K562 (cell line): Measurements from ENCODE around the gene MBLAC2. TPM values are rescaled to one million over a fixed set of nuclear protein-coding genes. Genes with fewer than 3 reads are reported as not detected.

Source experiments
- EP400 ChIP-seq: fragments of 450-650 bp; IDR thresholded peaks from 2 replicates; pipeline ENCODE4 v1.6.1; 2017; ENCODE audit warnings: antibody characterized with exemption, mild to moderate bottlenecking, moderate library complexity
- HMG20A ChIP-seq: fragments of 450-650 bp; formaldehyde crosslinking; conservative IDR thresholded peaks from 2 replicates; pipeline ENCODE4 v1.4.0; 2020; ENCODE audit warnings: mild to moderate bottlenecking, mixed read lengths
- ILK ChIP-seq: fragments of 450-650 bp; IDR thresholded peaks from 2 replicates; pipeline ENCODE4 v1.6.1; 2016; ENCODE audit warnings: missing genetic modification characterization, low read depth, mild to moderate bottlenecking, missing compliant biosample characterization, moderate library complexity, borderline replicate concordance
- MYNN ChIP-seq, 2 experiments: sonication (generic); formaldehyde crosslinking in 1 of 2; IDR thresholded peaks; 2 replicates each; pipeline versions ENCODE4 v1.5.0 to v1.6.1; 2016 to 2020; ENCODE audit warnings: antibody characterized with exemption in 1 of 2, missing genetic modification reagents in 1 of 2
- NFRKB ChIP-seq: fragments of 450-650 bp; IDR thresholded peaks from 2 replicates; pipeline ENCODE4 v1.6.1; 2016; ENCODE audit warnings: low read depth
- polyA plus RNA-seq, 8 experiments: library from polyadenylated mRNA; depleted of rRNA in 4 of 8; stranded (reverse) in 5 of 8; unstranded in 3 of 8; fragments of >200 nt; fragmentation: Nextera tagmentation in 2 of 8; fragmentation: Illumina TruSeq in 1 of 8; extraction: Ambion mirVana in 2 of 8; extraction: Trizol in 1 of 8; gene quantifications; 2 replicates each; pipeline versions ENCODE4 v1.2.1 to v1.2.3, GENCODE V29; 2011 to 2014; ENCODE audit warnings: inconsistent platforms in 1 of 8, missing spikeins in 1 of 8
- total RNA-seq, 7 experiments: library from RNA; depleted of rRNA in 6 of 7; stranded (reverse); fragments of >200 nt in 6 of 7; fragmentation: Illumina TruSeq in 2 of 7; extraction: Trizol in 2 of 7; gene quantifications; 2 replicates each; pipeline versions ENCODE4 v1.2.1 to v1.2.3, GENCODE V29; 2011 to 2021; ENCODE audit warnings: low replicate concordance in 1 of 7
- TF ChIP-seq, protein P1 (sequence below): fragments of 450-650 bp; IDR thresholded peaks from 2 replicates; pipeline ENCODE4 v1.6.1; 2018; ENCODE audit not compliant: partially characterized antibody
- TF ChIP-seq, protein P2 (sequence below): fragments of 450-650 bp; formaldehyde crosslinking; IDR thresholded peaks from 2 replicates; pipeline ENCODE4 v1.4.0; 2020; ENCODE audit warnings: mild to moderate bottlenecking, mixed read lengths
- TF ChIP-seq, protein P3 (sequence below): fragments of 450-650 bp; formaldehyde crosslinking; IDR thresholded peaks from 2 replicates; pipeline ENCODE4 v1.4.0; 2020; ENCODE audit warnings: mild to moderate bottlenecking, moderate library complexity
- TF ChIP-seq, protein P4 (sequence below): sonication (generic); formaldehyde crosslinking; IDR thresholded peaks from 2 replicates; pipeline ENCODE4 v1.8.1; 2023; ENCODE audit warnings: mild to moderate bottlenecking, missing genetic modification reagents
- TF ChIP-seq, protein P5 (sequence below): fragments of 450-650 bp; IDR thresholded peaks from 2 replicates; pipeline ENCODE4 v1.6.1; 2016; ENCODE audit warnings: mild to moderate bottlenecking

The MBLAC2 gene
- total and polyA plus RNA-seq, 9 of the 15 experiments (the other 6 are each of a cell fraction or from before 2014, with no cell fraction given) = 2.4 to 13.1 (median 10.3) TPM

DNA sequence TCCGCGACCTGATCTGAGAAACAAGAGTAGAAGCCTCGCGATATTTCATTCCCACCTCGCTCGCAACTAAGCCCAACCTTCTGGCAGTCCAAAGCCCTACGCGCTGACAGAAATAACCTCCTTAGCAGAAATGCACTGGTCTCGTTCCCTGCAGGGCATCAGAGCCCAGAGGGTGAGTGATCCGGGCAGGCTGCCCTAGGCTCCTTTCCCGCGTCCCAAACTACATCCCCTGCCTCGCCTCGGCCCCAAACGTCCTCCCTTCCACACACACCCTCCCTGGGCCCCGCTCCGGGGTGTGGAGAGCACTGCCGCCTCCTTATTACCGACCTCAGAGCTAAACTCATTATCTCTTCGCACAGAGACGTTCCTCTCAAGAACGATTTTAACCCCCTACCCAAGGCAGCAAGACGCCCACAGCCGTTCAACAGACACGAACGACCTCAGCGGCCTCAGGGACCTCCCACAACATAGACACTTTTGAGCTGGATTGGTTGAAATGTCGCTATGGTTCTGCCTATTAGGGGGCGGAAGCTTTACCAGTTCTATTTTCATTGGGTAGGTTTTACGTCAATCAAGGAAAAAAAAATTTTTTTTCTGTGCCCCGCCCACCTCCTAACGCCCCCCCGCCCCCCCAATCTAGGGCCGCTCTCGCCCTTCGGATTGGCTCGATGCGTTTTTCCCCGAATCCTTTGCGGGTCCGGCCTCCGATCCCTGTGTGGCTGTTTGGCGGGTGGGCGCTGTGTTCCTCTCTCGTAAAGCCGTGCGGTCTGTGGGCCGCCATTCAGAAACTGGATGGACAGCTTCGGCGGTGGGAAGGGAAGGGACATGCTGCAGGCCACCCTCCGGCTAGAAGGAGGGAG lies 65.0 kb downstream of the MBLAC2 start, which contains the start of gene CETN3 (continued):
- TF ChIP-seq, protein P1, sequence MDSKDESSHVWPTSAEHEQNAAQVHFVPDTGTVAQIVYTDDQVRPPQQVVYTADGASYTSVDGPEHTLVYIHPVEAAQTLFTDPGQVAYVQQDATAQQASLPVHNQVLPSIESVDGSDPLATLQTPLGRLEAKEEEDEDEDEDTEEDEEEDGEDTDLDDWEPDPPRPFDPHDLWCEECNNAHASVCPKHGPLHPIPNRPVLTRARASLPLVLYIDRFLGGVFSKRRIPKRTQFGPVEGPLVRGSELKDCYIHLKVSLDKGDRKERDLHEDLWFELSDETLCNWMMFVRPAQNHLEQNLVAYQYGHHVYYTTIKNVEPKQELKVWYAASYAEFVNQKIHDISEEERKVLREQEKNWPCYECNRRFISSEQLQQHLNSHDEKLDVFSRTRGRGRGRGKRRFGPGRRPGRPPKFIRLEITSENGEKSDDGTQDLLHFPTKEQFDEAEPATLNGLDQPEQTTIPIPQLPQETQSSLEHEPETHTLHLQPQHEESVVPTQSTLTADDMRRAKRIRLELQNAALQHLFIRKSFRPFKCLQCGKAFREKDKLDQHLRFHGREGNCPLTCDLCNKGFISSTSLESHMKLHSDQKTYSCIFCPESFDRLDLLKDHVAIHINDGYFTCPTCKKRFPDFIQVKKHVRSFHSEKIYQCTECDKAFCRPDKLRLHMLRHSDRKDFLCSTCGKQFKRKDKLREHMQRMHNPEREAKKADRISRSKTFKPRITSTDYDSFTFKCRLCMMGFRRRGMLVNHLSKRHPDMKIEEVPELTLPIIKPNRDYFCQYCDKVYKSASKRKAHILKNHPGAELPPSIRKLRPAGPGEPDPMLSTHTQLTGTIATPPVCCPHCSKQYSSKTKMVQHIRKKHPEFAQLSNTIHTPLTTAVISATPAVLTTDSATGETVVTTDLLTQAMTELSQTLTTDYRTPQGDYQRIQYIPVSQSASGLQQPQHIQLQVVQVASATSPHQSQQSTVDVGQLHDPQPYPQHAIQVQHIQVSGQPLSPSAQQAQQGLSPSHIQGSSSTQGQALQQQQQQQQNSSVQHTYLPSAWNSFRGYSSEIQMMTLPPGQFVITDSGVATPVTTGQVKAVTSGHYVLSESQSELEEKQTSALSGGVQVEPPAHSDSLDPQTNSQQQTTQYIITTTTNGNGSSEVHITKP = peak; percentile 23
- TF ChIP-seq EP400 (peak; percentile 87), HMG20A (CRISPR knock-in tag) (no peak), ILK (no peak), NFRKB (peak; percentile 98), MYNN (IDR thresholded peaks at IDR 0.05) (no peak), MYNN (CRISPR knock-in tag; IDR thresholded peaks at IDR 0.05) (no peak)
- TF ChIP-seq, protein P2, sequence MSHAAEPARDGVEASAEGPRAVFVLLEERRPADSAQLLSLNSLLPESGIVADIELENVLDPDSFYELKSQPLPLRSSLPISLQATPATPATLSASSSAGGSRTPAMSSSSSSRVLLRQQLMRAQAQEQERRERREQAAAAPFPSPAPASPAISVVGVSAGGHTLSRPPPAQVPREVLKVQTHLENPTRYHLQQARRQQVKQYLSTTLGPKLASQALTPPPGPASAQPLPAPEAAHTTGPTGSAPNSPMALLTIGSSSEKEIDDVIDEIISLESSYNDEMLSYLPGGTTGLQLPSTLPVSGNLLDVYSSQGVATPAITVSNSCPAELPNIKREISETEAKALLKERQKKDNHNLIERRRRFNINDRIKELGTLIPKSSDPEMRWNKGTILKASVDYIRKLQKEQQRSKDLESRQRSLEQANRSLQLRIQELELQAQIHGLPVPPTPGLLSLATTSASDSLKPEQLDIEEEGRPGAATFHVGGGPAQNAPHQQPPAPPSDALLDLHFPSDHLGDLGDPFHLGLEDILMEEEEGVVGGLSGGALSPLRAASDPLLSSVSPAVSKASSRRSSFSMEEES (CRISPR knock-in tag) = 0 out of 2 replicates have a peak, but pooled peaks have one; percentile 9
- TF ChIP-seq, protein P3, sequence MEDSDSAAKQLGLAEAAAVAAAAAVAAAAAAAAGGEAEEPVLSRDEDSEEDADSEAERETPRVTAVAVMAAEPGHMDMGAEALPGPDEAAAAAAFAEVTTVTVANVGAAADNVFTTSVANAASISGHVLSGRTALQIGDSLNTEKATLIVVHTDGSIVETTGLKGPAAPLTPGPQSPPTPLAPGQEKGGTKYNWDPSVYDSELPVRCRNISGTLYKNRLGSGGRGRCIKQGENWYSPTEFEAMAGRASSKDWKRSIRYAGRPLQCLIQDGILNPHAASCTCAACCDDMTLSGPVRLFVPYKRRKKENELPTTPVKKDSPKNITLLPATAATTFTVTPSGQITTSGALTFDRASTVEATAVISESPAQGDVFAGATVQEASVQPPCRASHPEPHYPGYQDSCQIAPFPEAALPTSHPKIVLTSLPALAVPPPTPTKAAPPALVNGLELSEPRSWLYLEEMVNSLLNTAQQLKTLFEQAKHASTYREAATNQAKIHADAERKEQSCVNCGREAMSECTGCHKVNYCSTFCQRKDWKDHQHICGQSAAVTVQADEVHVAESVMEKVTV = peak; percentile 25; the same call in 1 of the 2 replicates
- TF ChIP-seq, protein P4, sequence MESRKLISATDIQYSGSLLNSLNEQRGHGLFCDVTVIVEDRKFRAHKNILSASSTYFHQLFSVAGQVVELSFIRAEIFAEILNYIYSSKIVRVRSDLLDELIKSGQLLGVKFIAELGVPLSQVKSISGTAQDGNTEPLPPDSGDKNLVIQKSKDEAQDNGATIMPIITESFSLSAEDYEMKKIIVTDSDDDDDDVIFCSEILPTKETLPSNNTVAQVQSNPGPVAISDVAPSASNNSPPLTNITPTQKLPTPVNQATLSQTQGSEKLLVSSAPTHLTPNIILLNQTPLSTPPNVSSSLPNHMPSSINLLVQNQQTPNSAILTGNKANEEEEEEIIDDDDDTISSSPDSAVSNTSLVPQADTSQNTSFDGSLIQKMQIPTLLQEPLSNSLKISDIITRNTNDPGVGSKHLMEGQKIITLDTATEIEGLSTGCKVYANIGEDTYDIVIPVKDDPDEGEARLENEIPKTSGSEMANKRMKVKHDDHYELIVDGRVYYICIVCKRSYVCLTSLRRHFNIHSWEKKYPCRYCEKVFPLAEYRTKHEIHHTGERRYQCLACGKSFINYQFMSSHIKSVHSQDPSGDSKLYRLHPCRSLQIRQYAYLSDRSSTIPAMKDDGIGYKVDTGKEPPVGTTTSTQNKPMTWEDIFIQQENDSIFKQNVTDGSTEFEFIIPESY (CRISPR knock-in tag) = 0 out of 2 replicates have a peak, but pooled peaks have one; percentile 24
- TF ChIP-seq, protein P5, sequence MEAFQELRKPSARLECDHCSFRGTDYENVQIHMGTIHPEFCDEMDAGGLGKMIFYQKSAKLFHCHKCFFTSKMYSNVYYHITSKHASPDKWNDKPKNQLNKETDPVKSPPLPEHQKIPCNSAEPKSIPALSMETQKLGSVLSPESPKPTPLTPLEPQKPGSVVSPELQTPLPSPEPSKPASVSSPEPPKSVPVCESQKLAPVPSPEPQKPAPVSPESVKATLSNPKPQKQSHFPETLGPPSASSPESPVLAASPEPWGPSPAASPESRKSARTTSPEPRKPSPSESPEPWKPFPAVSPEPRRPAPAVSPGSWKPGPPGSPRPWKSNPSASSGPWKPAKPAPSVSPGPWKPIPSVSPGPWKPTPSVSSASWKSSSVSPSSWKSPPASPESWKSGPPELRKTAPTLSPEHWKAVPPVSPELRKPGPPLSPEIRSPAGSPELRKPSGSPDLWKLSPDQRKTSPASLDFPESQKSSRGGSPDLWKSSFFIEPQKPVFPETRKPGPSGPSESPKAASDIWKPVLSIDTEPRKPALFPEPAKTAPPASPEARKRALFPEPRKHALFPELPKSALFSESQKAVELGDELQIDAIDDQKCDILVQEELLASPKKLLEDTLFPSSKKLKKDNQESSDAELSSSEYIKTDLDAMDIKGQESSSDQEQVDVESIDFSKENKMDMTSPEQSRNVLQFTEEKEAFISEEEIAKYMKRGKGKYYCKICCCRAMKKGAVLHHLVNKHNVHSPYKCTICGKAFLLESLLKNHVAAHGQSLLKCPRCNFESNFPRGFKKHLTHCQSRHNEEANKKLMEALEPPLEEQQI = peak; percentile 61; the same call in 1 of the 2 replicates
